Neural progenitor cell (in vitro differentiated cells): ENCODE results near the gene FOLR2. TPM values are rescaled to one million over a fixed set of nuclear protein-coding genes. Genes with fewer than 3 reads are reported as not detected.

Source experiments
- DNase-seq: peaks from one replicate; pipeline ENCODE4 v3.0.0-alpha.2; 2016; ENCODE audit warnings: low spot score
- H2AFZ ChIP-seq: fragments of 200-600 bp; sonication (generic); replicated peaks from 2 replicates; pipeline ENCODE4 v1.6.1; 2016; ENCODE audit warnings: antibody characterized with exemption
- H3F3A ChIP-seq: fragments of 200-600 bp; sonication (generic); 2 replicates; pipeline ENCODE4 v1.6.1; 2016; ENCODE audit warnings: antibody characterized with exemption, low read depth
- H3K27ac ChIP-seq: fragments of 200-600 bp; sonication (generic); 2 replicates; pipeline ENCODE4 v1.5.1; 2016; ENCODE audit warnings: mild to moderate bottlenecking
- H3K27me3 ChIP-seq: fragments of 200-600 bp; sonication (generic); 2 replicates; pipeline ENCODE4 v1.6.1; 2016; ENCODE audit warnings: mild to moderate bottlenecking, moderate library complexity
- H3K36me3 ChIP-seq: fragments of 200-600 bp; sonication (generic); 2 replicates; pipeline ENCODE4 v1.5.1; 2016
- H3K4me1 ChIP-seq: fragments of 200-600 bp; sonication (generic); 2 replicates; pipeline ENCODE4 v1.6.1; 2016; ENCODE audit warnings: mixed run types
- H3K4me2 ChIP-seq: fragments of 200-600 bp; sonication (generic); 2 replicates; pipeline ENCODE4 v1.6.1; 2016
- H3K4me3 ChIP-seq: fragments of 200-600 bp; sonication (generic); 2 replicates; pipeline ENCODE4 v1.5.1; 2016
- H3K79me2 ChIP-seq: fragments of 200-600 bp; sonication (generic); 2 replicates; pipeline ENCODE4 v1.6.1; 2016; ENCODE audit warnings: low read depth
- H3K9ac ChIP-seq: fragments of 200-600 bp; sonication (generic); 2 replicates; pipeline ENCODE4 v1.6.1; 2016
- H3K9me3 ChIP-seq: fragments of 200-600 bp; sonication (generic); 2 replicates; pipeline ENCODE4 v1.5.1; 2016; ENCODE audit warnings: low read depth
- H4K20me1 ChIP-seq: fragments of 200-600 bp; sonication (generic); 2 replicates; pipeline ENCODE4 v1.6.1; 2016; ENCODE audit warnings: low read depth
- H3K27ac Mint-ChIP-seq: 3 replicates; pipeline ENCODE4 v1.8.0; 2021; ENCODE audit warnings: mixed read lengths
- H3K27me3 Mint-ChIP-seq: 2 replicates; pipeline ENCODE4 v1.8.0; 2022; ENCODE audit warnings: low read depth, mild to moderate bottlenecking, inconsistent platforms, moderate library complexity, mixed read lengths; ENCODE audit not compliant: insufficient read depth
- H3K36me3 Mint-ChIP-seq: 3 replicates; pipeline ENCODE4 v1.8.0; 2021; ENCODE audit warnings: mixed read lengths
- H3K4me1 Mint-ChIP-seq: 3 replicates; pipeline ENCODE4 v1.8.0; 2021; ENCODE audit warnings: mixed read lengths
- H3K4me3 Mint-ChIP-seq: 3 replicates; pipeline ENCODE4 v1.8.0; 2021; ENCODE audit warnings: mild to moderate bottlenecking, moderate library complexity, mixed read lengths
- H3K9me3 Mint-ChIP-seq: 3 replicates; pipeline ENCODE4 v1.8.0; 2020; ENCODE audit warnings: mixed read lengths
- CTCF ChIP-seq: fragments of 200-600 bp; sonication (generic); IDR thresholded peaks from 2 replicates; pipeline ENCODE4 v1.5.1; 2017; ENCODE audit warnings: antibody characterized with exemption, mild to moderate bottlenecking
- EZH2 ChIP-seq: fragments of 200-600 bp; sonication (generic); IDR thresholded peaks from 2 replicates; pipeline ENCODE4 v1.6.1; 2017; ENCODE audit warnings: antibody characterized with exemption, mild to moderate bottlenecking, moderate library complexity
- EZH2phosphoT487 ChIP-seq: fragments of 200-600 bp; sonication (generic); IDR thresholded peaks from 2 replicates; pipeline ENCODE4 v1.6.1; 2017; ENCODE audit warnings: antibody characterized with exemption
- total RNA-seq: library from RNA; depleted of rRNA; stranded (reverse); fragments of >200 nt; gene quantifications from 2 replicates; pipeline ENCODE4 v1.2.3, GENCODE V29; 2015; ENCODE audit warnings: low replicate concordance

The FOLR2 gene
- total RNA-seq, 1 donor from 2014 or later, result not detected

GRCh38 chr11:72254299-72254993 lies 37.9 kb downstream of the FOLR2 start:
- H3K27me3 ChIP-seq, result peaks cover 5% of the 10 kb centered on the region
- no peak overlapping the region for H2AFZ ChIP-seq
- no peaks in the 10 kb centered on the region for H3K79me2 ChIP-seq
- no peak for DNase-seq
- TF ChIP-seq CTCF, result no peak
- no peak for TF ChIP-seq EZH2phosphoT487
- no peak for TF ChIP-seq EZH2
- Mint-ChIP-seq H3K27me3 (peaks cover 5% of the 10 kb centered on the region), H3K4me3 (no peak overlapping the region), H3K4me1 (no peaks in the 10 kb centered on the region), H3K9me3 (peaks cover 8% of the 10 kb centered on the region), H3K36me3 (no peaks in the 10 kb centered on the region), H3K27ac (no peak overlapping the region)
- no peaks in the 10 kb centered on the region for H3F3A ChIP-seq
- H3K36me3 ChIP-seq, result no peaks in the 10 kb centered on the region
- H3K9me3 ChIP-seq, result no peaks in the 10 kb centered on the region
- no peaks in the 10 kb centered on the region for H3K4me1 ChIP-seq
- H3K4me2 ChIP-seq, result no peak overlapping the region
- H3K9ac ChIP-seq, result no peak overlapping the region
- H3K4me3 ChIP-seq, result no peak overlapping the region
- no peaks in the 10 kb centered on the region for H4K20me1 ChIP-seq
- no peak overlapping the region for H3K27ac ChIP-seq

DNA sequence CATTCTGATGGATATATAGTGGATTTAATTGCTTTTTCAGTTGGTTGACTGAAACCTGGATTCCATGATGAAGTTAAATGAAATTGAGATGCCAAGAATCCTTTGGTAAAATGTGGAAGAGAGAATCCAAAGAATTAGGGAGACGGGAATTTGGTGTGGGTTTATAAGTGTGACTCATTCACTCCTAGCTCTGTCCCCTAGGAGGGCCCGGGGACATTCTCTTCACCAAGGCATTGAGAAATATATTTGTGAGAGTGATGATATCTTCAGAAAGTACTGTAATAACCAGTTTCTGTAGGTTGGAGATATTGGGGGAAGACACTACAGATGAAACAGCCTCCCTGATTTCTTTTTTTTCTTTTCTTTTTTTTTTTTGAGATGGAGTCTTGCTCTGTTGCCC lies 41.0 kb downstream of the FOLR2 start:
- no peaks in the 10 kb centered on the region for H3K79me2 ChIP-seq
- no peaks in the 10 kb centered on the region for H3K9me3 ChIP-seq
- no peak overlapping the region for H3K27ac ChIP-seq
- no peak for DNase-seq
- Mint-ChIP-seq H3K4me3 (no peak overlapping the region), H3K27me3 (no peaks in the 10 kb centered on the region), H3K27ac (no peak overlapping the region), H3K36me3 (no peaks in the 10 kb centered on the region), H3K9me3 (peaks cover 8% of the 10 kb centered on the region), H3K4me1 (no peaks in the 10 kb centered on the region)
- no peaks in the 10 kb centered on the region for H3F3A ChIP-seq
- no peaks in the 10 kb centered on the region for H3K27me3 ChIP-seq
- H3K9ac ChIP-seq, result no peak overlapping the region
- H3K4me2 ChIP-seq, result no peak overlapping the region
- no peak overlapping the region for H3K4me3 ChIP-seq
- no peaks in the 10 kb centered on the region for H3K36me3 ChIP-seq
- TF ChIP-seq CTCF (no peak), EZH2phosphoT487 (no peak), EZH2 (no peak)
- H3K4me1 ChIP-seq, result no peaks in the 10 kb centered on the region
- H2AFZ ChIP-seq, result no peak overlapping the region
- H4K20me1 ChIP-seq, result no peaks in the 10 kb centered on the region

GRCh38 chr11:72259490-72259889 lies 42.9 kb downstream of the FOLR2 start:
- Histone ChIP-seq H3K4me2 (no peak overlapping the region), H3K4me3 (no peak overlapping the region), H3F3A (no peaks in the 10 kb centered on the region), H2AFZ (no peak overlapping the region), H3K79me2 (no peaks in the 10 kb centered on the region), H3K27me3 (no peaks in the 10 kb centered on the region), H3K27ac (no peak overlapping the region), H3K36me3 (no peaks in the 10 kb centered on the region), H3K4me1 (no peaks in the 10 kb centered on the region), H4K20me1 (no peaks in the 10 kb centered on the region), H3K9me3 (no peaks in the 10 kb centered on the region), H3K9ac (no peak overlapping the region)
- Mint-ChIP-seq H3K4me1 (no peaks in the 10 kb centered on the region), H3K4me3 (no peak overlapping the region), H3K36me3 (no peaks in the 10 kb centered on the region), H3K27me3 (no peaks in the 10 kb centered on the region), H3K27ac (no peak overlapping the region), H3K9me3 (no peaks in the 10 kb centered on the region)
- TF ChIP-seq EZH2phosphoT487 (no peak), CTCF (no peak), EZH2 (no peak)
- DNase-seq, result no peak
